Ovary (tissue), 9 donors: ENCODE data around the gene BAHCC1. TPM values are rescaled to one million over a fixed set of nuclear protein-coding genes. Genes with fewer than 3 reads are reported as not detected.
"Not testable (repeated sequence)": the region's sequence is repeated elsewhere in the genome, so short reads cannot be mapped to it uniquely, and the experiment has no call there.

ENCODE experiments used
- DNase-seq, 5 donors: peaks; one replicate each; pipeline ENCODE4 v3.0.0-alpha.2; 2019 to 2020
- H3K27ac ChIP-seq, 2 donors: fragments of 200-600 bp; one replicate each; pipeline versions ENCODE4 v1.5.1 to v1.8.0; 2019 to 2022
- H3K27me3 ChIP-seq: fragments of 200-600 bp; one replicate; pipeline ENCODE4 v1.8.0; 2022
- H3K36me3 ChIP-seq: fragments of 200-600 bp; sonication (generic); one replicate; pipeline ENCODE4 v1.5.1; 2019
- H3K4me1 ChIP-seq: one replicate; pipeline ENCODE4 v1.8.1; 2013; ENCODE audit warnings: mild to moderate bottlenecking, moderate library complexity; ENCODE audit not compliant: insufficient read depth
- H3K4me3 ChIP-seq: fragments of 200-600 bp; sonication (generic); one replicate; pipeline ENCODE4 v1.5.1; 2017
- H3K9me3 ChIP-seq, 2 donors: fragments of 200-600 bp in 1 of 2; sonication (generic) in 1 of 2; one replicate each; pipeline versions ENCODE4 v1.5.1 to v1.8.1; 2013 to 2019; ENCODE audit warnings: mild to moderate bottlenecking in 1 of 2, moderate library complexity in 1 of 2
- EP300 ChIP-seq: sonication (generic); formaldehyde crosslinking; IDR thresholded peaks from one replicate; pipeline ENCODE4 v1.6.1; 2017; ENCODE audit warnings: antibody characterized with exemption
- POLR2A ChIP-seq: fragments of 450-650 bp; IDR thresholded peaks from one replicate; pipeline ENCODE4 v1.6.1; 2017; ENCODE audit warnings: antibody characterized with exemption, mild to moderate bottlenecking, moderate library complexity
- WGBS, 3 donors: extraction: QIAGEN DNeasy Blood & Tissue Kit in 1 of 3; methylation state at CpG; one replicate each; pipeline versions ENCODE4 v1.1.5 to v1.1.7; 2013 to 2017; 5-methylcytosine and 5-hydroxymethylcytosine counted together
- intact Hi-C, 4 donors: fragments of 100-400 bp; cut with DNase I; formaldehyde crosslinking; loops; one replicate each; pipeline versions ENCODE4 v1.11.0 to v1.15.1; 2022 to 2023
- polyA plus RNA-seq, 2 donors: library from polyadenylated mRNA; stranded (reverse); fragments of 200-250 nt in 1 of 2; fragments of 350-450 nt in 1 of 2; fragmentation: Illumina TruSeq in 1 of 2; extraction: RNeasy Lipid Tissue Mini Kit (QIAGEN cat#74804) in 1 of 2; gene quantifications; one replicate each; pipeline ENCODE4 v1.2.3, GENCODE V29; 2013 to 2014
- total RNA-seq, 7 donors: library from RNA; depleted of rRNA in 2 of 7; stranded (reverse); fragments of >200 nt in 2 of 7; fragmentation: NEBNext Ultra II Directional in 3 of 7; extraction: Animal tissue kit (Norgen Biotek cat#: 25700) in 3 of 7; gene quantifications; one replicate each; pipeline versions ENCODE4 v1.1.0 to v1.2.4, GENCODE V29; 2016 to 2023
- TF ChIP-seq, protein P1 (sequence below), 3 donors: fragments of 450-650 bp in 2 of 3; fragments of 200-600 bp in 1 of 3; IDR thresholded peaks; one replicate each; pipeline versions ENCODE4 v1.5.1 to v1.8.0; 2016 to 2022; ENCODE audit warnings: antibody characterized with exemption in 3 of 3, mild to moderate bottlenecking in 1 of 3
- donor health status: DM: no; HTN: no; CAD: no; lungs with moderate emphysema.
- donor health status: DM: no; HTN: no; CAD: no.
- donor health status: Bipolar disorder and iron deficiency.
- donor health status: DM: yes; HTN: yes; CAD: no.
- donor health status: DM: no; HTN: no; CAD: no.
- donor health status: DM: yes; HTN: yes; CAD: no.

The BAHCC1 gene
- total and polyA plus RNA-seq, 9 donors: 1.9 to 31.9 (median 18.4) TPM

DNA sequence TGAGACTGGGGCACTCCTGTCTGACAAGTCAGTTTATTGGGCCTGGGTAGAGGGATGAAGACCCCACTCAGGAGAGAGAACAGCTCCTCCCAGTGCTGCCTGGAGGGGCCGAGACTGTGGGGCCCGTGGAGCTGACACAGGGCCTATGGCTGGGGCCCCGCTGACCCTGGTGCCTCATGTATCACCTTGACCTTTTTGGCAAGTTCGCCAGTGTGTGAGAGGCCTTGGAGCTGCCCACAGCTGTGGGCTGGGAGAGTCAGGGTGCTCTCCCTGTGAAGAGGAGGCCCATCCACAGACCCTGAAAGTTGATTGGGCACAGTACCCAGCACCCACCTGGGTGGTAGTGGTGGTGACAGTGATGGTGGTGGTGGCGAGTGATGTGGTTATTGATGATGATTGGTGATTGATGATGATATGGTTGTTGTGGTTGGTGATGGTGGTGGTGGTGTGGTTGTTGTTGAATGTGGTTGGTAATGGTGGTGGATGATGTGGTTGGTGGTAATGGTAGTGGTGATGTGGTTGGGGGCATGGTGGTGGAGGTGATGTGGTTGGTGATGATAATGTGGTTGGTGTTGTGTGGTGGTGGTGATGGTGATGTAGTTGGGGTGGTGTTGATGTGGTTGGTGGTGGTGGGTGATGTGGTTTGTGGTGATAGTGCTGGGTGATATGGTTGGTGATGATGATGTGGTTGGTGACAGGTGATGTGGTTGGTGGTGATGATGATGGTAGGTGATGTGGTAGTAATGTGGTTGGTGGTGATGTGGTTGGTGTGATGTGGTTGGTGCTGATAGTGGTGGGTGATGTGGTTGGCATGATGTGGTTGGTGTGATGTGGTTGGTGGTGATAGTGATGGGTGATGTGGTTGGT, 29.1 kb downstream of the BAHCC1 start:
- no peak overlapping the region for H3K27ac ChIP-seq
- H3K4me3 ChIP-seq: no peak overlapping the region
- H3K9me3 ChIP-seq: no peaks in the 10 kb centered on the region
- no peak for DNase-seq
- WGBS, 3 donors: 92 to 98% (median 97%) methylated on average over 4 to 5 of the region's 5 CpGs
- H3K27me3 ChIP-seq: no peaks in the 10 kb centered on the region
- H3K4me1 ChIP-seq: peaks cover 49% of the 10 kb centered on the region
- intact Hi-C loops: loop anchor here in 1 of 4 donors (10.0 kb wide), 1 partner anchor 60 kb away; no protein-coding TSS in a partner anchor
- no peaks in the 10 kb centered on the region for H3K36me3 ChIP-seq
- TF ChIP-seq, protein P1, sequence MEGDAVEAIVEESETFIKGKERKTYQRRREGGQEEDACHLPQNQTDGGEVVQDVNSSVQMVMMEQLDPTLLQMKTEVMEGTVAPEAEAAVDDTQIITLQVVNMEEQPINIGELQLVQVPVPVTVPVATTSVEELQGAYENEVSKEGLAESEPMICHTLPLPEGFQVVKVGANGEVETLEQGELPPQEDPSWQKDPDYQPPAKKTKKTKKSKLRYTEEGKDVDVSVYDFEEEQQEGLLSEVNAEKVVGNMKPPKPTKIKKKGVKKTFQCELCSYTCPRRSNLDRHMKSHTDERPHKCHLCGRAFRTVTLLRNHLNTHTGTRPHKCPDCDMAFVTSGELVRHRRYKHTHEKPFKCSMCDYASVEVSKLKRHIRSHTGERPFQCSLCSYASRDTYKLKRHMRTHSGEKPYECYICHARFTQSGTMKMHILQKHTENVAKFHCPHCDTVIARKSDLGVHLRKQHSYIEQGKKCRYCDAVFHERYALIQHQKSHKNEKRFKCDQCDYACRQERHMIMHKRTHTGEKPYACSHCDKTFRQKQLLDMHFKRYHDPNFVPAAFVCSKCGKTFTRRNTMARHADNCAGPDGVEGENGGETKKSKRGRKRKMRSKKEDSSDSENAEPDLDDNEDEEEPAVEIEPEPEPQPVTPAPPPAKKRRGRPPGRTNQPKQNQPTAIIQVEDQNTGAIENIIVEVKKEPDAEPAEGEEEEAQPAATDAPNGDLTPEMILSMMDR (IDR thresholded peaks at IDR 0.05): no peak
- TF ChIP-seq POLR2A: no peak
- no peak for TF ChIP-seq EP300

DNA sequence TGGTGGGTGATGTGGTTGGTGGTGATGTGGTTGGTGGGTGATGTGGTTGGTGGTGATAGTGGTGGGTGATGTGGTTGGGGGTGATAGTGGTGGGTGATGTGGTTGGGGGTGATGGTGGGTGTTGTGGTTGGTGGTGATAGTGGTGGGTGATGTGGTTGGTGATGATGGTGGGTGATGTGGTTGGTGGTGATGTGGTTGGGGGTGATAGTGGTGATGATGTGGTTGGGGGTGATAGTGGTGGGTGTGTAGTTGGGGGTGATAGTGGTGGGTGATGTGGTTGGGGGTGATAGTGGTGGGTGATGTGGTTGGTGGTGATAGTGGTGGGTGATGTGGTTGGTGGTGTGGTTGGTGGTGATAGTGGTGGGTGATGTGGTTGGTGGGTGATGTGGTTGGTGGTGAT, 29.8 kb downstream of the BAHCC1 start:
- not testable (repeated sequence) for H3K27ac ChIP-seq, H3K4me3 ChIP-seq, H3K27me3 ChIP-seq, H3K36me3 ChIP-seq, H3K9me3 ChIP-seq, DNase-seq
- intact Hi-C loops: loop anchor here in 1 of 4 donors (10.0 kb wide), 1 partner anchor 60 kb away; no protein-coding TSS in a partner anchor
- H3K4me1 ChIP-seq: peaks cover 52% of the 10 kb centered on the region

DNA sequence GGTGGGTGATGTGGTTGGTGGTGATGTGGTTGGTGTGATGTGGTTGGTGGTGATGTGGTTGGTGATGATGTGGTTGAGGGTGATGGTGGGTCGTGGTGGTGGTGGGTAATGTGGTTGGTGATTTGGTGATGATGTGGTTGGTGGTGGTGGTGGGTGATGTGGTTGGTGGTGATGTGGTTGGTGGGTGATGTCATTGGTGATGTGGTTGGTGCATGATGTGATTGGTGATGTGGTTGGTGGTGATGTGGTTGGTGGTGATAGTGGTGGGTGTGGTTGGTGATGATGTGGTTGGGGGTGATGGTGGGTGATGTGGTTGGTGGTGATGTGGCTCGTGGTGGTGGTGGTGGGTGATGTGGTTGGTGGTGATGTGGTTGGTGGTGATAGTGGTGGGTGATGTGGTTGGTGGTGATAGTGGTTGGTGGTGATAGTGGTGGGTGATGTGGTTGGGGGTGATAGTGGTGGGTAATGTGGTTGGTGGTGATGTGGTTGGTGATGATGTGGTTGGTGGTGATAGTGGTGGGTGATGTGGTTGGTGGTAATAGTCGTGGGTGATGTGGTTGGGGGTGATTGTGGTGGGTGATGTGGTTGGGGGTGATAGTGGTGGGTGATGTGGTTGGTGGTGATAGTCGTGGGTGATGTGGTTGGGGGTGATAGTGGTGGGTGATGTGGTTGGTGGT, 30.6 kb downstream of the BAHCC1 start:
- H3K27me3 ChIP-seq, H3K4me3 ChIP-seq, H3K36me3 ChIP-seq, DNase-seq, H3K27ac ChIP-seq, H3K9me3 ChIP-seq: not testable (repeated sequence)
- intact Hi-C loops: loop anchor here in 1 of 4 donors (10.0 kb wide), 1 partner anchor 59 kb away; no protein-coding TSS in a partner anchor
- WGBS, 3 donors: 91 to 95% (median 91%) methylated on average over 4 of the region's 4 CpGs
- H3K4me1 ChIP-seq: peaks cover 47% of the 10 kb centered on the region

DNA sequence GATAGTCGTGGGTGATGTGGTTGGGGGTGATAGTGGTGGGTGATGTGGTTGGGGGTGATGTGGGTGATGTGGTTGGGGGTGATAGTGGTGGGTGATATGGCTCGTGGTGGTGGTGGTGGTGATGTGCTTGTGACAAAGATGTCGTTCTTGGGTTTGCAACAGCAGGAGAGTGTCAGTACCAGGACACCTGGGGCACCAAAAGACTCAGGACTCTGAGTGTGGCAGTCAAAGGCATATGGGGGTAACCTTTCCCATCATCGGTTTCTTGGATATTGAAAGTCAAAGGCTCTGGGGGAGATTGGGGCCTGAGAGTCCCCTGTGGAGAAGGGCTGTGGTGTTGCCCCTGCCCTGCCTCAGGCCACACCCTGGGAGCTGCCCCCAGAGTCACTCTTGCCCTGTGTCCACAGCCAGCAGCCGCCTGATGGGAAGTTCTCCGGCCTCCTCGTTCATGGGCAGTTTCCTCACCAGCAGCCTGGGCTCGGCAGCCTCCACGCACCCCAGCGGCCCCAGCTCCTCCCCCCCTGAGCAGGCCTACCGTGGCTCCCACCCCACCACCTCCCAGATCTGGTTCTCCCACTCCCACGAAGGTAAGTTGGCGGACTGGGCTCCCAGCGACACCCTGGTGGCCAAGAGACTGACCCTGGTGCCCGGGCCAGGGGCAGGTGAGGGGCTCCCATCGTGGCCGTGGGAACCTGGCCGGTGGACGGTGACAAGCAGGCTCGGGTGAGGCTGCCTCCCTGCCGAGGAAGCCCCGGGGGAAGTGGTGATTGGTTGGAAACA, 31.3 kb downstream of the BAHCC1 start:
- no peak overlapping the region for H3K27ac ChIP-seq
- intact Hi-C loops: loop anchor here in 1 of 4 donors (10.0 kb wide), 1 partner anchor 58 kb away; no protein-coding TSS in a partner anchor
- H3K9me3 ChIP-seq: no peaks in the 10 kb centered on the region
- 89 to 95% (median 90%) methylated on average over 22 of the region's 22 CpGs for WGBS, 3 donors
- H3K36me3 ChIP-seq: no peaks in the 10 kb centered on the region
- no peak for TF ChIP-seq POLR2A
- TF ChIP-seq EP300: no peak
- TF ChIP-seq, protein P1 (IDR thresholded peaks at IDR 0.05): no peak
- H3K4me1 ChIP-seq: peaks cover 41% of the 10 kb centered on the region
- H3K4me3 ChIP-seq: no peak overlapping the region
- no peaks in the 10 kb centered on the region for H3K27me3 ChIP-seq
- DNase-seq: no peak
